Stimulated activated CD4-positive, alpha-beta T cell treated with anti-CD3 and anti-CD28 coated beads, Interleukin-2, amount 100 ng/mL, for 4 hours (primary cell): ENCODE results near the gene ROBO1.
"Not testable (repeated sequence)": the region's sequence is repeated elsewhere in the genome, so short reads cannot be mapped to it uniquely, and the experiment has no call there.

Experiments used
- DNase-seq: peaks from one replicate; pipeline ENCODE4 v3.0.0-alpha.2; 2020; ENCODE audit warnings: low read depth

ROBO1 gene

GRCh38 chr3:78908236-78908635 lies 859.6 kb downstream of the ROBO1 start:
- no peak for DNase-seq

GRCh38 chr3:78907367-78907766 lies 860.4 kb downstream of the ROBO1 start:
- DNase-seq = no peak

GRCh38 chr3:78906930-78907329 lies 860.9 kb downstream of the ROBO1 start:
- no peak for DNase-seq

- no peak for DNase-seq
Observed at GRCh38 chr3:78906245-78906644, 861.6 kb downstream of the ROBO1 start.

- no peak for DNase-seq
Observed at GRCh38 chr3:78905700-78906099, 862.1 kb downstream of the ROBO1 start.

- no peak for DNase-seq
Observed at GRCh38 chr3:78901544-78901943, 866.3 kb downstream of the ROBO1 start.

- no peak for DNase-seq
Observed at GRCh38 chr3:78900880-78901279, 866.9 kb downstream of the ROBO1 start.

- DNase-seq = no peak
Observed at GRCh38 chr3:78900426-78900825, 867.4 kb downstream of the ROBO1 start.

- no peak for DNase-seq
Observed at GRCh38 chr3:78895528-78895927, 872.3 kb downstream of the ROBO1 start.

- DNase-seq = no peak
Observed at GRCh38 chr3:78894787-78895186, 873.0 kb downstream of the ROBO1 start.

GRCh38 chr3:78893161-78893560 lies 874.6 kb downstream of the ROBO1 start:
- no peak for DNase-seq

- no peak for DNase-seq
Observed at GRCh38 chr3:78889348-78889747, 878.5 kb downstream of the ROBO1 start.

- DNase-seq = no peak
Observed at GRCh38 chr3:78888635-78889034, 879.2 kb downstream of the ROBO1 start.

- DNase-seq = no peak
Observed at GRCh38 chr3:78887547-78888011, 880.2 kb downstream of the ROBO1 start.

GRCh38 chr3:78887029-78887428 lies 880.8 kb downstream of the ROBO1 start:
- no peak for DNase-seq

GRCh38 chr3:78884567-78884966 lies 883.2 kb downstream of the ROBO1 start:
- DNase-seq = not testable (repeated sequence)

GRCh38 chr3:78882251-78882650 lies 885.5 kb downstream of the ROBO1 start:
- DNase-seq = no peak

- DNase-seq = no peak
Observed at GRCh38 chr3:78881501-78881900, 886.3 kb downstream of the ROBO1 start.

- DNase-seq = no peak
Observed at GRCh38 chr3:78880603-78881461, 887.0 kb downstream of the ROBO1 start.

- DNase-seq = no peak
Observed at GRCh38 chr3:78879295-78879860, 888.4 kb downstream of the ROBO1 start.

GRCh38 chr3:78878789-78879188 lies 889.0 kb downstream of the ROBO1 start:
- DNase-seq = no peak

GRCh38 chr3:78878011-78878410 lies 889.8 kb downstream of the ROBO1 start:
- no peak for DNase-seq

- DNase-seq = no peak
Observed at GRCh38 chr3:78875851-78876250, 891.9 kb downstream of the ROBO1 start.

- no peak for DNase-seq
Observed at GRCh38 chr3:78875436-78875835, 892.4 kb downstream of the ROBO1 start.
